HuH-7.5 (cell line): ENCODE data around the gene HLA-DRB1.
"Not testable (repeated sequence)": the region's sequence is repeated elsewhere in the genome, so short reads cannot be mapped to it uniquely, and the experiment has no call there.

ENCODE experiments used
- DNase-seq: peaks from one replicate; pipeline ENCODE4 v3.0.0; 2011; ENCODE audit warnings: low spot score

Gene HLA-DRB1

GRCh38 chr6:32589596-32590449 is at the start of gene HLA-DRB1:
HLA-DRB1 (minus strand) TSS chr6:32589848; CDS start chr6:32589742, 106 bp downstream.
- DNase-seq: no peak

- DNase-seq: no peak
These were observed 49.0 kb upstream of the HLA-DRB1 start for GRCh38 chr6:32638532-32639219.

- DNase-seq: no peak
These were observed 48.2 kb upstream of the HLA-DRB1 start for GRCh38 chr6:32637883-32638282.

GRCh38 chr6:32637219-32637880 is 47.7 kb upstream of the HLA-DRB1 start, which contains the start of gene HLA-DQA1:
HLA-DQA1 (plus strand) TSS chr6:32637406; CDS start chr6:32637459, 53 bp downstream.
- no peak for DNase-seq

GRCh38 chr6:32635526-32636123 is 46.0 kb upstream of the HLA-DRB1 start:
- DNase-seq: no peak

- DNase-seq: not testable (repeated sequence)
These were observed 40.1 kb upstream of the HLA-DRB1 start for GRCh38 chr6:32629793-32630192.

DNA sequence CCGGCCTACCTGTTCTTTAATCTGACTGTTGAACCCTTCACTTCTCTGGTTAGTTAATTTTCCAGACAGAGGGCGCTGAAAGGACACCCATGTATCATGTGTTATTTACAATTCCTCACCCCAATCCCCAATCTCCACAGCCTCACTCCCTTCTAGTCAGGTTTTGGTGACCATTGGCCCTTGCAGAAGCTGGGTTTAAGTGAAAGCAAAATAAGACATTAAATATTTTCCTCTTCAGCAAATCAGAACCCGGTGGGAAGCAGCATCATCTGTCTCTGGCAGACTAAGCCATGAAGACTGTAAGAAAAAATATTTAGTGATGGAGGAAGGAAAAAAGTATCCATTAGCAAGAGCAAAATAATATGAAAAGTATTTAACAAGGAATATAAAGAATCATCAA is 38.2 kb upstream of the HLA-DRB1 start:
- DNase-seq: no peak

DNA sequence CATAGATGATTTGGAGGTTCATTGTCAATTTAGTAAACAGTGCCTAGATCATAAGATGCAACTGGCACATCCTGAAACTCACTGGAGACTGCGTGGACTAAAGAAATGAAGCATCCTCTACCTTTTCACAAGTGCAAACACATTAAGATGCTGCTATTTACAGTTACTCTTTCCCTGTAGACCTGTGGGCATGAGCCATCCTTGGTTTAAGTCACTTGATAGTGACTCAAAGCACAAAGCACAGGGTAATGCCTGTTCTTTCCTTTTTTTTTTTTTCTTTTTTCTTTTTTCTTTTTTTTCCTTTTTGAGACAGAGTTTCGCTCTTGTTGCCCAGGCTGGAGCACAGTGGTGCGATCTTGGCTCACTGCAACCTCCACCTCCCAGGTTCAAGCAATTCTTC is 37.6 kb upstream of the HLA-DRB1 start:
- DNase-seq: no peak

GRCh38 chr6:32625137-32625536 is 35.5 kb upstream of the HLA-DRB1 start:
- no peak for DNase-seq

DNA sequence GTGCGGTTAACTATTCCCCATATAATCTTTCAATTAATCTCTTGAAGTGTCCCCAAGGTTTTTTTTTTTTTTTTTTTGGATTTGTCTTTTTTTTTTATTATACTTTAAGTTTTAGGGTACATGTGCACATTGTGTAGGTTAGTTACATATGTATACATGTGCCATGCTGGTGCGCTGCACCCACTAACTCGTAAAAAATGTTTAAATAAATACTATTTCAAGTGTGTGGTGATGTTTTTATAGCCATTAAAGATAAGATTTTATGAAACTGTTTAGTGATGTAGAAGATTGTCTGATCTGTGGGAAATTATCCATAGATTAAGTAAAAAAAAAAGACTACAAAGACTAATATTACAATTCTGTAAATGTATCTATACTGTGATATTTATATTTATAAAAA is 34.9 kb upstream of the HLA-DRB1 start:
- DNase-seq: no peak

GRCh38 chr6:32623693-32624092 is 34.0 kb upstream of the HLA-DRB1 start:
- DNase-seq: no peak

DNA sequence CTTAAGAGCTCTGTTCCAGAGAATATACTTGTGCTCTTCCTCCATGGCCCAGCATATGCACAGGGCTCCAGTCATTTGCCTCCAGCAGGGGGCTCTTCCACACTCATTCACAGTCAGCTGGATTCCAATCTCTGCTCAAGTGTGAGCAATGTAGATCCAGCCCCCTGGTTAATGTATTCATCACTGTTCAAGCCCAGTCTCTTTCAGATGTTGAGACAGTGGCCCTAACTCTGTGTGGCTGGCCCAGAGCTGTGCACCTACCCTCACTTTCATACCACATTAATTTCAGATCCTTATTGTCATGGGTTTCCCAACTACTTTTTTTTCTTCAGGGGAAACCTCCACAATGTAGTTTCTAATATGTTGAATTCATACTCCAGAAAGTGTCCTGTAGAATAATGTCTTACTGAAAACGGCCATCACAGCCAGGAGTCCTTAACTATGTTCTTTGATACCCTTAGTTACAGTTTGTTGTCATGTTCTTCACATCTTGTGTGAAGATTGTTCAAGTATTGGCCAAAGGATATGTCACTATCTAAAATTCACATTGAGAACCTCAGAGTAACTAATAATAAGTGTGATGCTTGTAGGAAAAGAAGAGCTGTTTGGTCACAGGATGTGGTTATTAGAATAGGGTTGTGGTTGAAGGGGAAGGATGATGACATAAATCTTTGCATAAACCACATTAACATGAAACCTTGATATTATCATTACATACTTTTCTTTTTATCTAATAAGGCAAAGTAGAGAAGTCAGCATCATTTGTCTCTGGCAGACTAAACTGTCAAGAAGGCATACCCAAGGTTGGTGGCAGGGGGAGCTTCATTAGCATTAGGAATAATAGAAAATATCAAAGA is 33.1 kb upstream of the HLA-DRB1 start:
- no peak for DNase-seq

GRCh38 chr6:32621372-32621771 is 31.7 kb upstream of the HLA-DRB1 start:
- no peak for DNase-seq

GRCh38 chr6:32617751-32618150 is 28.1 kb upstream of the HLA-DRB1 start:
- DNase-seq: no peak

GRCh38 chr6:32615885-32616532 is 26.4 kb upstream of the HLA-DRB1 start:
- DNase-seq: no peak

DNA sequence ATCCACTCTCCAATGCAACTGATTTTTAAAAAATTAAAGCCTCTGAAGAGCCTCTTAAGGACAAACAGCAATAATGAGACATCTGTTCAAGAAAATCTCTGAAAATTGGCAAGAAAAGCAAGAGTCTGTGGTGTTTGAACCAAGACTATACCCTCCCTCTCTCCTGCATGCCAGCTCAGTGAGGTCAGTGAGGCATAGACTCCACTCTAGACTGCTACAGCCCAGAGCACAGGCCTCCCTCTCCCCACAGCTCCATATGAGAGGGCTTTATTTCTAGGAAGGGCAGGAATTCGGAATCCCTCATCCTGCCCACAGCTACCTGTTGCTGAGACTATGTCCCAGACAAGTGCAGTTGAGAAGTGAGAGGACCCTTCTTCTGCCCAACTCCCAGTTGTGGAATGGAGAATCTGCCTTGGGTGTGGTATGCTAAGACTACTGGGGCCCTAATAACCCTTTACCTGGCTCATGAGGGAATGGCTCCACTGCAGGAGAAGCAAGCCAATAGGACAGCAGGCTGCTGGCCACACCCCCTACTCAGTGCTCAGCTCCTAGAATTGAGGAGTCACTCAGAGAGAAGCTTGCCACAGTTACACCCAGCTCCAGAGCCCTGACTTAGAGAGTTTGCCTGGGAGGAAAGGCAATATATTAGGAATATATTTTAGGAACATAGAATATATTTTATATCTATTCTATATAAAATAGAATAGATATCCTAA is 24.9 kb upstream of the HLA-DRB1 start:
- no peak for DNase-seq

GRCh38 chr6:32613475-32613874 is 23.8 kb upstream of the HLA-DRB1 start:
- no peak for DNase-seq

DNA sequence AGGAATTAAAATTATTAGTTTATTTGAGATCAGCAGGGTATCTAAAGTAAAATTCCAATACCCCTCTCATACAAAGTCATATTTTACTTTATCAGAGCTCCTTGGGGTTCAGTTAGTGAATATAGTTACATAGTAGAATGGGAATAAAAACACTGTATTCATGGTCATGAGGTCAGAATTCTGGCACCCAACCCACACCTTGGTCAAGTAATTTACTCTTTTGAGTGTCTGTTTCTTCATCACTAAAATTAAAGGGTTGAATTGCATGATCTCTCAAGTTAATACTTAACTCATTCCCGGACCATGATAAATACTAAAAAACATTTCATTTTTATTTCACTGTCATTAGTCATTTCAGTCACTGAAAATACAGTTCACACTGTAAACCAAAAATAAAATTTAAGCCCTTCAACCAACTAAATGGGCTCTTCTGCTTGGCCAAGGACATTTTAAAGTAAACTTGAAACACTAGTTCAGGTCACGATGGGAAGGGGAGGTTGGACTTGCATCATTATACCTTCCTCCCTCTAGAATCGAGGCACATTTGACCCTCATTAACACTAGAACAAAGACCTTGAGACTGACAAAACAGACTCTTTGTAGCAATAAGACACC is 21.1 kb upstream of the HLA-DRB1 start:
- no peak for DNase-seq

DNA sequence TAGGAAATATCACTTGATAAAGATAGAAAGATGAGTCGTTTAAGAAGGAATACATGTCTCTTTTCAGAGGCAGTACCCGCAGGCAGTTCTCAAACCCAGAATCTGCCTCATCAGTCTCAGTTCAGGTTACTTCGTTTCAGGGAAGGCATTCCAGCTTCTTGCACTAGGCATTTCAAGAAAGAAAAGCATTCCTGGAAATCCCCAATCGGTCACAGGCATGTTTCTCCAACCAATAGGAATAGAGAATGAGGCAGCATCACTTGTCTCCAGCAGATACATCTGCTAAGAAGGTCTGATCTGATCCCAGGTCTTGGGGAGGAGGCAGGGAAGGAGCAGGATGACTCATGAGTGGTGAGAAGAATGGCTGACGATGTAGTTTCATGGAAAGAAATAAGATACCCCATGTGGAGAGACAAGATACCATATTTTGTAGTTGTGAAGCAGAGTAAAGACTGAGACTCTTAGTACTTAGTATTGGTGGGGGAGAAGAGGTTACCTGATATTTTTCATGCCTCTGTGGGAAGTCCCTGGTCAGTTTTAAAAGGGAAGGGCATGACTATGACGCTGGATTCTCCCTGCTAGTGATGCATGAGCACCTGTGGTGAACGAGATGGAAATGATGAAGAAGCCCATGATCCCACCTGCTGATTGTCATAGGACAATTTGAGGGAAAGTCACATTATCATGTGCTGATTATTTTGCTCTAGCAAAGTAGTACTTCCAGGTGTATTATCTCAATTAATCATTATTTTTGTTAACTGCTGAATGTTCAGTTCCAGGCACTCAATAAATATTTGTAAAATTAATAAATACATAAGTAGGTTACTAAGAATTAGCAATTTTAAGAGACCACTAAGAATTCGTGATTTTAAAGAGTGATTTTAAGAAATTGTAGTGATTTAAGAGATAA is 20.3 kb upstream of the HLA-DRB1 start:
- DNase-seq: peak; percentile 7
